IPS-15b (cell line): ENCODE data around the gene PPP1R14C.

Source experiments
- H3K27me3 ChIP-seq: one replicate; pipeline ENCODE4 v1.6.1; 2013; ENCODE audit warnings: low read length; ENCODE audit not compliant: control insufficient read depth, insufficient read depth
- H3K36me3 ChIP-seq: one replicate; pipeline ENCODE4 v1.6.1; 2013; ENCODE audit warnings: low read length; ENCODE audit not compliant: control insufficient read depth, insufficient read depth
- H3K4me1 ChIP-seq: one replicate; pipeline ENCODE4 v1.6.1; 2013; ENCODE audit warnings: mild to moderate bottlenecking, low read length; ENCODE audit not compliant: control insufficient read depth, insufficient read depth
- H3K4me3 ChIP-seq: one replicate; pipeline ENCODE4 v1.5.1; 2013; ENCODE audit warnings: low read depth, low read length
- H3K9ac ChIP-seq: one replicate; pipeline ENCODE4 v1.6.1; 2013; ENCODE audit warnings: low read depth, mild to moderate bottlenecking, low read length
- H3K9me3 ChIP-seq: one replicate; pipeline ENCODE4 v1.6.1; 2013; ENCODE audit warnings: mild to moderate bottlenecking, low read length; ENCODE audit not compliant: control insufficient read depth, insufficient read depth

The PPP1R14C gene

DNA sequence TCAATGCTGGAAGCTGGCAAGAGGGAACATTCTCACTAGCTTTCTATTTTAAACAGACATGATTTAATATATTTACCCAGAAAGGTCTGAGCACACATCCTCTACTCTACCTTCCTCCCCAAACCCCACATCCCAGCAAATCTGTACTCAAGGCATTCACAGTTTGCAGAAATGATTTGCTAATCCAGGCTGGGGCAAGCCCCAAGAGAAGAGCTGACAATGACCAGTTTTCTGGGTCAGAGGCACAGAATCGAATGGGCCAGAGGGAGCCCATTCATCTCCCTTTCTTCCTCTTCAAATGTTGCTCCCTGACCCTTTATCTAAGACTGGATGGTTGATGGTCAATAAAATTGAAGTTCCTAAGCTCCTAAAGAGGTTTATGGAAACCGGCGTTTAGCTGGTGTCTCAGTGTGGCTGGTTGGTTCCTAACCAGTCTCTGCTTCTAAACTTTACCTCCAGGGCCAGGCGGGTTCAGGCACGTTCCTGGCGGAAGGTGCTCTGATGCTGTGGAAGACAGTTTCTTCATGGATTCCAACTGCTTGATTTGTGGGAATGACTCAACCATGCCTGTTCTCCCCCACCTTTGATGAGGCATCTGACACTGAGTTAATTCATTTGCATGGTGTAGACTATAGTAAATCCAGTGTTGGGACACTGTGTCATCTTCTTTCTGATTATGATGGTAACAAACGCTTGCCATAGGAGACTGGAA is 129.6 kb downstream of the PPP1R14C start:
- Histone ChIP-seq H3K9me3 (no peaks in the 10 kb centered on the region), H3K9ac (no peak overlapping the region), H3K4me3 (no peak overlapping the region), H3K27me3 (no peaks in the 10 kb centered on the region), H3K36me3 (no peaks in the 10 kb centered on the region), H3K4me1 (no peaks in the 10 kb centered on the region)

DNA sequence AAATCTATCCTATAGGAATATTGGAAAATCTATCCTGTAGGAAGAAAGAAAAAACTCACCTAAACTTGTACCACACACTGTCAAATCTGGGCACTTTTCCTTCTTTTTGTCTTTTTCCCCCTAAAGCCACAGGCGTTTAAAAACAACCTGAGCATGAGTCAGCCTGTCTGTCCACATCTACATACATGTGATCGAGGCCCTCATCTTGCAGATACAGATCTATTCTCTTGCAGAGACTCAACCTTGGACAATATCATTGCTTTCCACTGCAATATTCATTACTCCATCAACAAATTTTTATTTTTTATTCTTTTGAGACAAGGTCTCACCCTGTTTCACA is 130.1 kb downstream of the PPP1R14C start:
- no peak overlapping the region for H3K9ac ChIP-seq
- no peaks in the 10 kb centered on the region for H3K9me3 ChIP-seq
- no peak overlapping the region for H3K4me3 ChIP-seq
- no peaks in the 10 kb centered on the region for H3K27me3 ChIP-seq
- no peaks in the 10 kb centered on the region for H3K36me3 ChIP-seq
- H3K4me1 ChIP-seq = no peaks in the 10 kb centered on the region

DNA sequence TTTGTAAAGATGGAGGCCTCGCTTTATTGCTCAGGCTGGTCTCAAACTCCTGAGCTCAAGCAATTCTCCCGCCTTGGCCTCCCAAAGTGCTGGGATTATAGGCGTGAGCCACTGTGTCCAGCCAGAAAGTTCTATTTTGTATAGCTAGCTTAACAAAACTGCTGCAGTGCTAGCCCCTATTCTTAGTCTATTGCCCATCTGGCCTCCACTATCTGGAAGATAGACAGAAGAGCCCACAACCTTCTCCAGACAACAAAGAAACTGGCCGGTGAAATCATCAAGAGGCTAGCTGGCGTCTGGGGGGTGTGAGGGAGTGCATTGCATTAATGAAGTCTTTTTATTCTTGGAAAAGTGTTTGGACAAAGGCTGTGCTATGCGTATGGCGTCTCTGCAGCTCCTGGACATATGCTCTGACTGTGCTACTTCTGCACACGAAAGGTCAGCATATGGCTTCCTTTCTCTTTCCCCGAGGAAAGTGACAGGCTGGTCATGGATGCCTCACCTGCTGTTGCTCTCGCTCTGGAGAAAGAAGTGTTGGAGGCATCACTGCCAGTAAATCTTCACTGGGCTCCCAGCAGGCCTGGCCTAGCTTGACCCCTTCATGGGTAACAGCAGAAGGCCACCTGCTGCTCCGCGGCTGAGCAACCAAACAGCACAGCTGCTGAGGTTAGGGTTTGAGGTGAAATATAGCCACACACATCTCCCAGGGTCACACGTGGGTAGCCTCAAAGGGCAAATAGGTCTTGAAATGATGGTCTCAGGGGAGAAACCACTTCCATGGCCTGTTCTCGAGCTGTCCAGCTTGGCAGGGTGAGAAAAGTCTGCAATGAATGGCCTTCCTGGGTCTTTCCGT is 130.8 kb downstream of the PPP1R14C start:
- H3K4me1 ChIP-seq = no peaks in the 10 kb centered on the region
- no peaks in the 10 kb centered on the region for H3K27me3 ChIP-seq
- no peaks in the 10 kb centered on the region for H3K36me3 ChIP-seq
- H3K4me3 ChIP-seq = no peak overlapping the region
- no peak overlapping the region for H3K9ac ChIP-seq
- H3K9me3 ChIP-seq = no peaks in the 10 kb centered on the region

DNA sequence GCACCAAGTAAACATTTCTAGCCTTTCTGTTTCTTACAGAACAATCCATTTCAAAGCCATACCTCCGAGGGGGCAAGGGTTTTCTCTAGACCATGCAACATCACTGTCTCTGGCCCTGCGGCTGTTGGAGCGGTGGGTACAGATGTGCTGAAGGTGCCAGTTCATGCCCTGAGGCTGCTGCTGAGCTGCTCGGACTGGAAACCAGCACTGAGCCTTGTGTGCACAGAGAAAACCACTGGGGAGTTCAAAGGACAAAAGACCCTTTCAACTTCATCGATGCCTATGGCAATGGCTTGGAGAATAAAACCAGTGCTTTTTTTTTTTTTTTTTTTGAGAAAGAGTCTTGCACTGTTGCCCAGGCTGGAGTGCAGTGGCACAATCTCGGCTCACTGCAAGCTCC is 132.6 kb downstream of the PPP1R14C start:
- Histone ChIP-seq H3K27me3 (no peaks in the 10 kb centered on the region), H3K36me3 (no peaks in the 10 kb centered on the region), H3K9me3 (no peaks in the 10 kb centered on the region), H3K4me1 (no peaks in the 10 kb centered on the region), H3K4me3 (no peak overlapping the region), H3K9ac (no peak overlapping the region)

DNA sequence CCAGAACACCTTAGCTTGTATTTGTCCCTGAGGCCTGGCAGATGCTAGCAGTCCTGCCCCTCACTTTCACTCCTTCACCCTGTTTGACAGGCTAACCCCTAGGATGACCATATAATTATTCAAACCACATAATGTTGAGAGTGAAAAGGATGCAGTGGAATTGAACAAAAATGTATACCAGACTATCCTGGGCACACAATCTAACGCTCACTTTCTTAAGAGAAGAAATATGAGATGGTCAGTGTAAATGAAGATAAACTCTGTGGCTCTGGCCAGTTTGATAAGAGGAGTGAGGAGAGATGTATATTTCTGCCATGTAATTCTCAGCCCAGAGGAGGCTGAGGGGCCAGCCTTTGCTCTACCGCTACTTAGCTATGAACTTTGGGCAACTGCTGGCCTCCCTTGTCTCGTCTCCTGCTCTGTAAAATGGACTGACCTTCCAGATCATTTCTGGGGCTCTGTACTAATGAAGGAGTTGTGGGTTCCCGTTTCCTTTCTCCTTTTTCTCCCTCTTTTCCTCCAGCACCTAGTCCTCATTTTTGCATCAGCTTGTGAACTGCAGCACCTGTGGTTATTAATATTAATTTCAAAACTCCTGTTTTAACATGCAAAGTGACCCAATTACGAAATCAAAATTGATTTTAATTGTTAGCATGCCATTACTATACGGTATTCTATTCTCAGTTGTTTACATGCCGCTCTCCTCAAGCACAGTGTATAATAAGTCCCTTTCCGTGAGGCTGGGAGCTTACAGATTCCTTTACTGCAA is 133.5 kb downstream of the PPP1R14C start:
- no peak overlapping the region for H3K4me3 ChIP-seq
- no peaks in the 10 kb centered on the region for H3K9me3 ChIP-seq
- H3K4me1 ChIP-seq = no peaks in the 10 kb centered on the region
- H3K27me3 ChIP-seq = no peaks in the 10 kb centered on the region
- no peak overlapping the region for H3K9ac ChIP-seq
- no peaks in the 10 kb centered on the region for H3K36me3 ChIP-seq

DNA sequence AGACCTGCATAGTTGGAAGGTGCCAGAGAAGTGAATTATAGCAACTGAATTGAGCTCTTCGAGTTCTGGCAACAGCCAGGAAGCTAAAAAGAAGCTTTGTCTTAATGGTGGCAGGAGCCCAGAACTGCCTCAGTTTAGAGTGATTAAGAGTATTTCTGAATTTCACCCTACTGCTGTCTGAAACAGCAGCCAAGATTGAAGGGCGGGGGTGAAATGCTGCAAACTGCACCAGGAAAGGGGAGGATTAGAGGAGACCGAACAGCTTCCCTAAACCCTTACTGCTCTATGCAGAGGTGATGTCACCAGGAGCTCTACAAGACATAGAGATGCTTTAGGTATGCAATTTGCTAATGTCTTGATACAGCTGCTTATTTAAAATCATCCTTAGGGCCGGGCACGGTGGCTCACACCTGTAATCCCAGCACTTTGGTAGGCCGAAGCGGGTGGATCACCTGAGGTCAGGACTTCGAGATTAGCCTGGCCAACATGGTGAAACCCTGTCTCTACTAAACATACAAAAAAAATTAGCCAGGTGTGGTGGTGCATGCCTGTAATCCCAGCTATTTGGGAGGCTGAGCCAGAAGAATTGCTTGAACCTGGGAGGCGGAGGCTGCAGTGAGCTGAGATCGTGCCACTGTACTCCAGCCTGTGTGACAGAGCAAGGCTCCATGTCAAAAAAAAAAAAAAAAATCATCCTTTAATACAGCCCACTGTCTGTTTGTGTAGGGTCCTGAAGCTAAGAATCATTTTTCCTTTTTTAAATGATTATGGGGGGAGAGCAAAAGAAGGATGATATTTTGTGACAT is 134.3 kb downstream of the PPP1R14C start:
- H3K9me3 ChIP-seq = no peaks in the 10 kb centered on the region
- H3K27me3 ChIP-seq = no peaks in the 10 kb centered on the region
- H3K36me3 ChIP-seq = no peaks in the 10 kb centered on the region
- no peaks in the 10 kb centered on the region for H3K4me1 ChIP-seq
- H3K4me3 ChIP-seq = no peak overlapping the region
- no peak overlapping the region for H3K9ac ChIP-seq

DNA sequence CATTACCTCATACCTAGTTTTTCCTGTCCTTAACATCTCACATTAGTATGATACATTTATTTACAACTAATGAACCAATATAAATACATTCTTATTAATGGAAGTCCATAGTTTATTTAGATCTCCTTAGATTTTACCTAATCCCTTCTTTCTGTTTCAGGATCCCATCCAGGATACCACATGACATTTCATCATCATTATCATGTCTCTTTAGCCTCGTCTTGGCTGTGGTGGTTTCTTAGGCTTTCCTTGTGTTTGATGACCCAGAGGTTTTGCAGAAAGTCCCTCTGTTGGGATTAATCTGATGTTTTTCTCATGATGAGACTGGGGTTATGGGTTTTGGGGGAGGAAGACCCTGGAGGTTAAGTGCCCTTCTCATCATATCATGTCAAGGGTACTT is 136.7 kb downstream of the PPP1R14C start:
- no peaks in the 10 kb centered on the region for H3K27me3 ChIP-seq

DNA sequence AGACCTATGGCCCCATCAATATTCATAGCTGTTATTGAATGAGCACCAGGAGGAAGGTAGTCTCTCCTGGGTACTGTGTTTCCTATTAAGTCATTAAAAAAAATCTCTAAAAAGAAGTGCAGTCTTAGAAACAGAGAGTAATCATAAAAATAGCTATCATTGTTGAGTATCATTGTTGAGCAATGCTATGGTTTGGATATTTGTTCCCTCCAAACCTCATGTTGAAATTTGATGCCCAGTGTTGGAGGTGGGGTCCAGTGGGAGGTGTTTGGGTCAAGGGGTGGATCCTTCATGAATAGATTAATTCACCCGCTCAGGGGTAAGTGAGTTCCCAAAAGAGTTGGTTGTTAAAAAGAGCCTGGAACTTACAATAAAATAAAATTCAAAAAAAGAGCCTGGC is 137.9 kb downstream of the PPP1R14C start:
- H3K9ac ChIP-seq = no peak overlapping the region
- H3K4me1 ChIP-seq = no peaks in the 10 kb centered on the region

More for the DNA sequence above, 136.7 kb downstream of the PPP1R14C start:
- Histone ChIP-seq H3K9me3 (no peaks in the 10 kb centered on the region), H3K9ac (no peak overlapping the region), H3K4me3 (no peak overlapping the region), H3K36me3 (no peaks in the 10 kb centered on the region), H3K4me1 (no peaks in the 10 kb centered on the region)

DNA sequence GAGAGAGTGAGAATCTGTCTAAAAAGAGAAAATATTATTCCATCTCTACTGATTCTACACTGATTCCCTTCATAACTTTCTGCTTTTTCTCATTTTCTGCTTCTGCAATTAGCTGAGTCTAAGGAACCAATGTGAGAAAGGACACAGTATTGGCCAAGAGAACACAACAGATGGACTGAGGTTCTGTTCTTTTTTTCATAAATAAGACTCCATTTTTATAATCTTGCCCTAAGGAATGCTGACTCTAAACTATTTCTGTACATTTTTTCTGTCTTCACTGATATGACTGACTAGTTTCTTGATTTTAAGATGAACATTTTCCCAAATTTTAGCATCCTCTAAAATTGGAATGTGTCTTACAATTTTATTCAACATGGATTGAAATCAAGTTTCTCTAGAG is 138.9 kb downstream of the PPP1R14C start:
- no peaks in the 10 kb centered on the region for H3K9me3 ChIP-seq
- H3K4me3 ChIP-seq = no peak overlapping the region
- no peaks in the 10 kb centered on the region for H3K4me1 ChIP-seq
- H3K36me3 ChIP-seq = no peaks in the 10 kb centered on the region
- no peak overlapping the region for H3K9ac ChIP-seq
- no peaks in the 10 kb centered on the region for H3K27me3 ChIP-seq

More for the DNA sequence above, 137.9 kb downstream of the PPP1R14C start:
- Histone ChIP-seq H3K4me3 (no peak overlapping the region), H3K9me3 (no peaks in the 10 kb centered on the region), H3K36me3 (no peaks in the 10 kb centered on the region), H3K27me3 (no peaks in the 10 kb centered on the region)

DNA sequence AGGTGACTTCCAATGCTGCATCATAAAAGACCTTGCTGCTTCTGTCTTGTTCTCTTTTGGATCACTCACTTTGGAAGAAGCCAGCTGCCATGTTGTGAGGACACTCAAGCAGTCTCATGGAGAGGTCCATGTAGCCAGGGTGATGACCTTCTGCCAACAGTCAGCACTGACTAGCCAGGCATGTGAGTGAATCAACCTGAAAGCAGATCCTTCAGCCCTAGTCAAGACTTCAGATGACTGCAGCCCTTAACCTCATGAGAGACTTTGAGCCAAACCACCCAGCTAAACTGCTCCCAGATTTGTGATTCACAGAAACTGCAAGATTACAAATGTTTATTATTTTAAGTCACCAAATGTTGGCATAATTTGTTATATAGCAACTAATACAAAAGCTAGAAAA is 140.0 kb downstream of the PPP1R14C start:
- Histone ChIP-seq H3K27me3 (no peaks in the 10 kb centered on the region), H3K9me3 (no peaks in the 10 kb centered on the region), H3K36me3 (no peaks in the 10 kb centered on the region), H3K9ac (no peak overlapping the region), H3K4me1 (no peaks in the 10 kb centered on the region), H3K4me3 (no peak overlapping the region)

DNA sequence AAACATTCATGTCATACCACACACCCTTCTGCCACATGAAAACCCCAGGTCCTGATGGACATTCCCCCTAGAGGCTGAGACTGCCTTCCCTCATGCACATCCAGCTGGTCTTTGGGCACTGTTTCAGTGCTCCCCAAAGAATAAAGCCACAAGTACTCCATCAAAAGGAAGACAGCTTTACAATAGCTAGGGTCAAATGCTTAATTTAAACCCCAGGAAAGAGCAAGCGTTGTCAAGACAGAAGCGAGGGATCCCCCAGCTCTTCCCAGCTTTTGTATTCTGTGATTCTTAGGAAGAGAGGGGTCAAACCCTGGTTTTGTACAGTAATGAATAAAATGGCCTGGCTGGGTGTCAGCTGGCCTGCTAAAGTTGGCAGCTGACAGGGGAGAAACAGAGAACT is 143.6 kb downstream of the PPP1R14C start:
- Histone ChIP-seq H3K9me3 (no peaks in the 10 kb centered on the region), H3K27me3 (no peaks in the 10 kb centered on the region), H3K36me3 (no peaks in the 10 kb centered on the region), H3K4me3 (no peak overlapping the region), H3K9ac (no peak overlapping the region), H3K4me1 (no peaks in the 10 kb centered on the region)
